HG02759 (cell line): ENCODE results near the gene MAOA.

Experiments used
- ATAC-seq: cut with Tn5 transposase; IDR thresholded peaks from one replicate; pipeline ENCODE4 v1.9.1; 2021; ENCODE audit warnings: mild to moderate bottlenecking, moderate library complexity; ENCODE audit not compliant: unreplicated experiment

MAOA gene

DNA sequence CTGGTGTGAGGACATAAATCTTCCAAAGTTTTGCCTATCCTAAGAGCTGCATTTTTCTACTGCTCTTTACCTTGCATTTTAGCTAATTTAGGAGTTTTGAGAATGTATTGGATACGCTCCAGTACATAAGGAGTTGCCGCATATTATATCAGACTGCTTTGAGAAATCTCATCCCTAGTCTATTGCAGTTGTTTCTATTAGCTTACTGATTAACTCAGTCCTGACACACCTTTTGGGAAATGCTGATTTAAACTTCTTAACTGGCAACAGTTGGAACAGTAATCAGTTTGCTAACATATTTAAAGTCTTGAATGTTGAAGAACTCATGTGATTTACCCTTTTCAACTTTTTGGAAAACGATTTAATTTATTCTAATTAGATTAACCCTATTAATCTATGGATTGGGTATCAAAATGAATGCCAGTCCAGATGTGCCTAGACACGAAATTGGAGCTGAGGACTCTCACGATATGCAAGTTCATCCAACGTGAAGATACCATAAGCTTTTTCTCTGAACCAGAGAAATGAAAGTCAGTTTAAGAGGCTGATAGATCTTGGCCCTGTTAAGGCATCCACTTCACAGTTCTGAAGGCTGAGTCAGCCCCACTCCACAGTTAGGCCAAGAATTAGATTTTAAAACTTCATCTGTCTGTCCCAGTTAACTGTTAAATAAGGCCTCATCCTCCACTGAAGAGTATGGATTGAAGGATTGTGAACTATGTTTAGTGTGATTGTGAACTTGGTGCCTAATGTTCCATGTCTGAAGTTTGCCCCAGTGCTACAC lies 90.0 kb downstream of the MAOA start:
- ATAC-seq = no peak

GRCh38 chrX:43747476-43747875 lies 91.4 kb downstream of the MAOA start:
- no peak for ATAC-seq

- ATAC-seq = peak; percentile 80
Measured at GRCh38 chrX:43750248-43750676, 94.2 kb downstream of the MAOA start.

DNA sequence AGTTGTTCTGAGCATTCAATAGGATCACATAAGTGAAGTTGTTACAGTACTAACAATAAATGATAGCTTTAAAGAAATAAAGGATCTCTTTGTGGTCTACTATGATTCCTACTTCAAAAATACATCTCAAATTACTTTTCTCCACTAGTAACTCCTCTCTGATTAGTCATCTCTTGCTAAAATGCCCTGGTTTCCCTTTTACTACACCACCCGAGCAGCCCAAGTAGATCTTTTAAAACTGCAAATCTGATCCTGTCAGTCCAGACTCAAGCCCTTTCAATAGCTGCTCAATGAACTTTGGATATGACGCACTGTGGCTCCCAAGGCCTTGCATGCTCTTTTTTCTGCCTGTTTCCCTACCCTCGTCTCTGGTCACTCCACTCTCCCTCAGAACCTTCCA lies 97.5 kb downstream of the MAOA start:
- no peak for ATAC-seq

GRCh38 chrX:43756076-43756475 lies 100.0 kb downstream of the MAOA start:
- no peak for ATAC-seq

DNA sequence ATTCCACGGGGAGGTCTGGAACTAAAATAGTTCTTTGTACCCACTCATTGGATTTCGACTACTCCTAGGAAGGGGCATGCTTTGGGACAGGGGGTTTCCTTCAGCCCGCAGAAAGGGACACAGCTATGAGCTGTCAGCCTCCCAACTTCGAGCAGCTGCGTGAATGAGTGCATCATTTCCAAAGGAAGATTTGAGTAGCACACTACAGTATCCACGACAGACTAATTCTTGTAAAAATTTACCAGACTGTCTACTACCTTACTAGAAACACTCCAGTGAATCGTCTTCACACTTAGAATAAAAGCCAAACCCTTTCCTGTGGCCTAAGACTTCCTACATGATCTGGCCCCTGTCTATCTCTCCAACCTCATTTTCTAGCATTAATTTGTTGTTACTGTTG lies 101.9 kb downstream of the MAOA start:
- no peak for ATAC-seq

DNA sequence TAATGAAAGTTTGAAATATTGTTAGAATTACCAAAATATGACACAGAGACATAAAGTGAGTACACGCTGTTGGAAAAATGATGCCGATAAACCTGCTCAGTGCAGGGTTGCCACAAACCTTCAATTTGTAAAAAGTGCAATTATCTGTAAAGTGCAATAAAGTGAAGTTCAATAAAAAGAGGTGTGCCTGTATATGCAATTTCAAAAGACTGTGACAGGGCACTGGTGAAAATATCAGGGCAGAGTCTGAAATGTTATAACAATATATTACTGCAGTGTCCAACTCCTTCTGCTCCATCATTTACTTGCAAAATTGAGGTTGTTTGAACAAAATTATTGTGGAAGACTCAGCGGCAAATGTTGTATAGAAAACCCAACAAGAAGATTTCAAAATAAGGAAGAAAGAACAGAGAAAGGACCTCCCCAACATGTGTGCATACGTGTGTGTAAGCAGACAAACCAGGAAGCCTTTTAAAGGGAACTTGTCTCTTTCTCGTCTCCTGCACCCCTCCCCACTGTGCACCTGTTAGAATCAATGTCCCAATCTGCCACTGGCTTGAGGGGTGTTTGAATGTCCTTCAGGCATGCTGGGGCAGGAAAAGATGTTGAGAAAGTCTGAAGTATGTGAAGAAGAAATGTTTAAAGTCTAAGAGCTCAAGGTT lies 130.0 kb downstream of the MAOA start:
- no peak for ATAC-seq
